Activated CD4-positive, alpha-beta T cell treated with anti-CD3 and anti-CD28 coated beads for 24 hours (primary cell): ENCODE data around the gene MINK1.

Experiments used
- DNase-seq, 2 donors: peaks; one replicate each; pipeline ENCODE4 v3.0.0-alpha.2; 2020; ENCODE audit warnings: low read depth in 2 of 2

Gene MINK1

GRCh38 chr17:4933646-4934045 lies 100.5 kb downstream of the MINK1 start:
- DNase-seq = no peak

DNA sequence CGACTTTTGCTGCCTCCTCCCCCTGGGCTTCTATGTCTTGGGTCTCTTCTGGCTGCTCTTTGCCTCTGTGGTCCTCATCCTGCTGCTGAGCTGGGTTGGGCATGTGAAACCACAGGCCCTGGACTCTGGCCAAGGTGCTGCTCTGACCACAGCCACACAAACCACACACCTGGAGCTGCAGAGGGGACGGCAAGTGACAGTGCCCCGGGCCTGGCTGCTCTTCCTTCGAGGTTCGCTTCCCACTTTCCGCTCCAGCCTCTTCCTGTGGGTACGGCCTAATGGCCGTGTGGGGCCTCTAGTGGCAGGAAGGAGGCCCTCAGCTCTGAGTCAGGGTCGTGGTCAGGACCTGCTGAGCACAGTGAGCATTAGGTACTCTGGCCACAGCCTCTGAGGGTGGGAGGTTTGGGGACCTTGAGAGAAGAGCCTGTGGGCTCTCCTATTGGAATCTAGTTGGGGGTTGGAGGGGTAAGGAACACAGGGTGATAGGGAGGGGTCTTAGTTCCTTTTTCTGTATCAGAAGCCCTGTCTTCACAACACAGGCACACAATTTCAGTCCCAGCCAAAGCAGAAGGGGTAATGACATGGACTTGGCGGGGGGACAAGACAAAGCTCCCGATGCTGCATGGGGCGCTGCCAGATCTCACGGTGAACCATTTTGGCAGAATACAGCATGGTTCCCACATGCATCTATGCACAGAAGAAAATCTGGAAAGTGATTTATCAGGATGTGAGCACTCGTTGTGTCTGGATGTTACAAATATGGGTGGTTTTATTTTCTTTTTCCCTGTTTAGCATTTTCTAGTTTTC lies 101.2 kb downstream of the MINK1 start:
- no peak for DNase-seq

DNA sequence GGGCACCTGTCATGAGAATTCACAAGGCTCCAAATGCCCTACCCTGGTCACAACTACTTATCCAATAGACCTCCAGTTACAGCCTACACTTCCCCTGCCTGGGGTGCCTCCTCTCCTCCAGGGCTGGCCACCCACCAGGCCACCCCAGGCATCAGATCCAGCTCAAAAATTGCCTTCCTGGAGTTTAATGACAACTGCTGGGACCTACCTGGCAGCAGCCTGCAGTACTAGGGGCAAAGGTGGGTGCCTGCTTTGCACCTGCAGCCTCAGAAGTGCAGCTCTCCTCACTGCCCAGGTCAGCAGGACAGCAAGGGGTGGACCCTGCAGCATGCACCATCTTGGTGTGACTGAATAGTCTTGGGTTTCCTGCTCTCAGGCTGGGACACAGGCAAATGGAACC lies 102.5 kb downstream of the MINK1 start:
- DNase-seq = no peak

- no peak for DNase-seq
Observed at GRCh38 chr17:4936436-4936835, 103.3 kb downstream of the MINK1 start.

GRCh38 chr17:4937553-4937952 lies 104.4 kb downstream of the MINK1 start:
- no peak for DNase-seq

DNA sequence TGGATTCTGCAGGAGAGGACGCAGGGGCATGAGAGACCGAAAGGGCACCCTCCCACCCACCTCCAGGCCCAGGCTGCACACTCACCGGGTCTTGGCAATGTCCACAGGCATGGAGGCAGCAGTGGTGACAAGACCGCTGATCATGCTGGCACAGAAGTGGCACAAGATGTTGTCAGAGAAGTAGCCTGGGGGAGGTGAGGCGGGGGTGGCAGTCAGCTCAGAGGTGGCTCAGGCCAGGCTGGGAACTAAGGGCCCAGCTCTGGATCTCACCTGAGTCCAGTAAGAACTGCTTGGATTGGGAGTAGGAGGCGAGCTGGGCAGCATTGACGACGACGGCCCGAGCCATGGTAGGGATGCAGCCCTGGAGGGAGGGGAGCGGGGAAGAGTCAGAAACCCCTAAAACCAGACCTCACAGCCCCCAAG lies 104.9 kb downstream of the MINK1 start:
- no peak for DNase-seq

DNA sequence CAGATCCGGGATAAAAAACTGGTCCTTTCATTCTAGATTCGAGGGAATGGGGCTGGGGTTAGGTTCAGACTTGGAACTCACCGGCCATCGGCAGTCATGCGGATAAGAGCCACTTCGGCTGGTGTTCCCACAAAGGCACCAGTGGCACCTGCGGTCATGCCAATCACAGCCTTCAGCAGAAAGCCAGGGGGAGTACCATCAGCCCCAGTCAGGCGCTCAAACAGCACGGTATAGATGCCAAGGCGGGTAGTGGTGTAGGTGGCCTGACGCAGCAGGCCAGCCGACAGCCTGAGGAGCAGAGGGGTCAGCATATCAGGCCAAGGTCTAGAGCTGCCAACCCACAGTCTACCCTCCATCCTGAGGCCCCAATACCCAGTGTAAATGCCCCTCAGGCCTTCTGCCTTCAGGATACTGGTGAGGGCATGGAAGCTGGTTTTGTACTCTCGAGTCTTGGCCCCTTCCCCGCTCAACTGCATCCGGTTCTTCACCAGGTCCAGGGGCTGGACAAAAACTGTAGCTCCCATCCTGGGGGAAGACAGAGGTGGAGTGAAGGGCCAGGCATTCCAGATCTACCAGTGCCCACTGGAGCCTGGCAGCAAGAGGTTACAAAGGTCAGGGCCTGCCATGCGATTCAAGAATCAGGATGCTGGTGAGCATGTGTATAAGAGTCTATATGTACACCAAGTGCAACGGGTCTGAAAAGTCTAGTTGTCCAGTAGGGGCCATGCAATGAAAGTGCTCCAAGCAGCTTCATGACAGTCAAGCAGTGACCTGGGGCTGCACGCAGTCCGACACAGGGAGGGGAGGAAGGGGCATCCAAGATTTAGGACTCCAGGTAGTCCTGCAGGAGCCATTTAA lies 105.8 kb downstream of the MINK1 start:
- no peak for DNase-seq

- no peak for DNase-seq
Observed at GRCh38 chr17:4939546-4939795, 106.3 kb downstream of the MINK1 start.

- DNase-seq = peak; percentile 87 to 93
Observed at GRCh38 chr17:4939796-4940554, 106.8 kb downstream of the MINK1 start, which contains the start of the genes RNF167 and SLC25A11. TSS of gene RNF167 (plus strand) at chr17:4940268. CDS start at chr17:4940910, 642 bp downstream. TSS of gene SLC25A11 (minus strand) at chr17:4940046. CDS start at chr17:4939910, 136 bp downstream.

- DNase-seq = no peak
Observed at GRCh38 chr17:4940555-4941318, 107.6 kb downstream of the MINK1 start.

DNA sequence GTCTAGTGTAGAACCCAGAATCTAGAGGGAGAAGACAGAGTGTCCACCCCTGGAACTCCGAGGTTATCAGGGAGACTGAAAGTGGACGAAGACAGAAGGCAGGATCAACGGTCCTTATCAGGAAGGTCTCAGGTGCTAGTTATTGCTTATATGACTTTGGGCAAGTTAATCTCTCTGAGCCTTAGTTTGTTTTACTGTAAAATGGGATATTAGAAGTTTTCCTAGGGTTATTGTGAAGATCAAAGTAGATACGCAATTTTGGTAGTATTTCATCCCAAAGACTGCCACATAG lies 108.1 kb downstream of the MINK1 start:
- DNase-seq = no peak

DNA sequence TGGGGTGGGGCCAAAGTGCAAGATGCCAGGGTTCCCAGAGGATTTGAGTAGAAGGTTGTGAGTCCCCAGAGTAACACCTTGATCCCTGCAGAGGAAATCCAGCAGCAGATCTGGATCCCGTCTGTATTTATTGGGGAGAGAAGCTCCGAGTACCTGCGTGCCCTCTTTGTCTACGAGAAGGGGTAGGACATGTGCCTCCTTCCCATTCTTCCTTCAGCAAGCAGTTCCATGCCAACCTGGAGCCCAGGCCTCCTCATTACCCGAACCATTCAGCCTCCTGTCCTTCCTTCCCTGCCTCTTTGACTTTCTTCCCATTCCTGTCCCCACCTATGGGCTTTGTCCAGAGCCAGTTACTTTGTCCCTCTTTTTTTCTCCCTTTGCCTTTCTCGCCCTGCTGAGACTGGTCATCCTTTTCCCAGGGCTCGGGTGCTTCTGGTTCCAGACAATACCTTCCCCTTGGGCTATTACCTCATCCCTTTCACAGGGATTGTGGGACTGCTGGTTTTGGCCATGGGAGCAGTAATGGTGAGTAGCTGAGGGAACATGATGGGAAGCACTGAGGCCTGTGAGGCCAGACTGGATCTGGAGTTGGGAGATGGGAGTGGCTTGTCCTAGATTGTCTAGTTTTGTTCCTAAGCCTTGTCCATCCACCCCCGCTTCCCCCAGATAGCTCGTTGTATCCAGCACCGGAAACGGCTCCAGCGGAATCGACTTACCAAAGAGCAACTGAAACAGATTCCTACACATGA lies 109.8 kb downstream of the MINK1 start:
- no peak for DNase-seq

DNA sequence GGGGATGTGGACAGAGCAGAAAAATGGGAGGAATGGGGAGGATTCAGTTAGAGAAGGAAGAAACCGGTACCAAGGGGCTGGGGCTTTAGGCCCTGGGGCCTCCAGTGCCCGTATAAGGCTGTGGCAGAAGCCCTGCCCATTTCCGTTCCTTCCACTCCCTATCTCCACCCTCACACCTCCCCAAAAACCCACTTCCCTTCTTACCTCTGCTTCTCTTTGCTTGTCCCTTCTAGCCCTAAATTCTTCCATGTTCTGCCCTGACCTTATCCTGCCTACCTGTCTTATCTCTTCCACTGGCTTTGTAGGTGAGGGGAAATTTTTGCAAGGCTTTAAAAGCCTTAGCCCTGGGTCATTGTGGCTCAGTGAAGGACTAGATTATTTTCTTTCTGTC lies 111.0 kb downstream of the MINK1 start:
- DNase-seq = no peak

DNA sequence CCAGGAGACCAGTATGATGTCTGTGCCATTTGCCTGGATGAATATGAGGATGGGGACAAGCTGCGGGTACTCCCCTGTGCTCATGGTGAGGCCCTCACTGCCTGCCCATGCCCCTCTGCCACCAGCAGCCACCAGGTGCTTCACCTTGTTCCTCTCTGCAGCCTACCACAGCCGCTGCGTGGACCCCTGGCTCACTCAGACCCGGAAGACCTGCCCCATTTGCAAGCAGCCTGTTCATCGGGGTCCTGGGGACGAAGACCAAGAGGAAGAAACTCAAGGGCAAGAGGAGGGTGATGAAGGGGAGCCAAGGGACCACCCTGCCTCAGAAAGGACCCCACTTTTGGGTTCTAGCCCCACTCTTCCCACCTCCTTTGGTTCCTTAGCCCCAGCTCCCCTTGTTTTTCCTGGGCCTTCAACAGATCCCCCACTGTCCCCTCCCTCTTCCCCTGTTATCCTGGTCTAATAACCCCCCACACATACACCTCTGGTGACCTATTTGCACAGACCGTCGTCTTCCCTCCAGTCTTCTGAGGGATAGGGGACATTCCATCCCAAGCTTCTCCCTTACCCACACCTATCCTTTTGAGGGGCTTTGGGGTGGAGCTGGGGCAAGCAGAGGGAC lies 111.5 kb downstream of the MINK1 start:
- peak in 1 of 2 donors; percentile 34 for DNase-seq

DNA sequence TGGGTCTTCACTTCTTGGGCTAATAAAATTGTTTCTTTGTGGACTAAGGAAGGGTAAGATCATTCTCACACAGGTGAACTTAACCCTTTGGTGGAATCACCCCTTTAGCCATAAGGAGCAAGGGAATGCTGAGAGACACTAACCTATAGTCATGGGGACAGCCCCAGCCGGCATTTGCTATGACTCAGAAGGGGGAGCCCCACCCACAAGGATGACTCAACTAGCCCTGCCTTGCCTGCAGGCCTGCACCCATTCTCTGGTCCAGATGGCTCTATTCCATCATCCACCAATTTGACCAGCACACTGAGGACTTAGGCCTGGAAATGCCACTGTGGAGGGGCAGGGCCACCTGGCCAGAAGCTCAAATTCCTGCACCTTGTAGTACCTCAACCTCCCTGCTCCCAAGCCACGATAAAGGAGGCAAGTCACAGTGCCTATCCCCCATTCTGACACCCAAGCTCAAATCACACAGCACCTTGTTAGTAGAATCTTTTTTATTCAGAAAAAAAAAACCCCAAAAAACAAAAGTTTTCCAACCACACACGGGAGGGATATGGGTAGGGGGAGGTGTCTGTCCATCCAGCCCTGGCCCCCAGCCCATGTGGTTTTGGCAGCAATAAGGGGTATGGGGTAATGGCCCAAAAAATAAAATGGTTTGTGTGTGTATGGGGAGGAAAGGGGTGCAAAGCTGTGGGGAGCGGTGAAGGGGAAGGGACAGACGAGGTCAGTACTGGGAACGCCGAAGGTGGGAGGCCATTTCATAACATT lies 112.2 kb downstream of the MINK1 start:
- DNase-seq = peak; percentile 79 to 80

DNA sequence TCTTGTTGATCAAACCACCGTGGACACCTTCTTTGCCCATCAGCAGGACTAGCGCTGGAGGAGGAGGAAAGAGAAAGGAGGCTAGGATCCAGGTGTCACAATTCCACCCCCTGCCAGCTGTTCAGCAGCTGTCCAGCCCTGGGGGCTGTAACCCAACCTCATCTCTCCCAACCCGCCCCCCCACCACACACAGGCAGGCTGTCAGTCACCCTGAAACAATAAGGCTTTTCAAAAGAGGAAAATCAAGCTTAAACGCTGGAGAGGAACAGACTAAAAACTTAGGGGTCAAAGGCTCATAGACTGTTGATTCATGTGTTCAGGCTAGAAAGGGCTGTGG lies 112.8 kb downstream of the MINK1 start:
- no peak for DNase-seq

DNA sequence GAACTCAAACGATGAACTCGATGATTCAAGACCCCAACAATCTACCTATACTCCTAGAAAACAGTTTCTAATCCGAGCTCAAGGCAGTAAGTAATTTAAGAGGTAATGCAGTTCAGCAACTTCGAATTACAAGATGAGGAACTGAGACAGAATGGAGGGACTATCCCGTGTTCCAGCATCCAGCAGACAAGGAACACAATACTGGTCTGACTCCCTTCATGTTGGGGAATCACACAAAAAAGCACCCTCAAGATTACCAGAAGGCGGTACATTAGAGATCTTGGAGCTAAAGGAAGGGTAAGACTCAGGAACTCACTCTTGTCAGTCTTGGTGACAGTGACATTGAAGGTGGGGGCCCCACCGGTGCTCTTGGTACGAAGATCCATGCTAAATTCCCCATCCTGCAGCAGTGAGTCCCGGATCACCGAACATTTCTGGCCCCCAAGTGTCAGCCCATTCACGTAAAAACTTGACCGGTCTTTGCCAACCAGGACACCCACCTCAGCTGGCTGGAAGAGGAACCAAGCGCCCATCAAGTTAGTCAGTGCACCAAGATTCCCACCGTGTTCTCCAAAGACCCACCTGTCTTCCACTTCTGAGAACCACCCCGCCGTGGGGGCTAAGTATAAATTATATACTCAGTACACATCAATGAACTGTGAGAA lies 113.3 kb downstream of the MINK1 start:
- DNase-seq = no peak

DNA sequence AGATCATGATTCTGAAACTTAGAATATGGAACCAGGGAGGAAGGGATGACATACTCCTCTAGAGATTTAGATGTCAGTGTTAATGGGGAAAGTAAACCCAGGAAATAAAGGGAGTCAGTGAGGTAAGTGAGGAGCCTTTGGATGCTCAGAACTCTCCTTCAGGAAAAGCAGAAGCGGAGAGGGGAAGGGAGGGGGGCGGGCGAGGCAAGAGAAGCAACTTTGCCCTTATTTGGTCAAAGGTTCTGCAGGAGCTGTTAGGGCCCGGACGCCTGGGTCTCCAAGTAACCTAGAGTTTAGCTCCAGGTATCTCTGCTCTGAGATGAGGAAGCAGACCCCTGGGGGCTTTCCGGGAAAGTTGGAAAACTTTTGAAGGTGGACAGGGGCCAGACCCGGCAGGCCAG lies 113.9 kb downstream of the MINK1 start:
- DNase-seq = no peak
